GM18909 (cell line): ENCODE results near the gene APOL5.
"Not testable (repeated sequence)": the region's sequence is repeated elsewhere in the genome, so short reads cannot be mapped to it uniquely, and the experiment has no call there.

Experiments
- ATAC-seq: cut with Tn5 transposase; IDR thresholded peaks from one replicate; pipeline ENCODE4 v1.9.1; 2021; ENCODE audit warnings: mild to moderate bottlenecking; ENCODE audit not compliant: unreplicated experiment, poor library complexity

Gene APOL5, protein sequence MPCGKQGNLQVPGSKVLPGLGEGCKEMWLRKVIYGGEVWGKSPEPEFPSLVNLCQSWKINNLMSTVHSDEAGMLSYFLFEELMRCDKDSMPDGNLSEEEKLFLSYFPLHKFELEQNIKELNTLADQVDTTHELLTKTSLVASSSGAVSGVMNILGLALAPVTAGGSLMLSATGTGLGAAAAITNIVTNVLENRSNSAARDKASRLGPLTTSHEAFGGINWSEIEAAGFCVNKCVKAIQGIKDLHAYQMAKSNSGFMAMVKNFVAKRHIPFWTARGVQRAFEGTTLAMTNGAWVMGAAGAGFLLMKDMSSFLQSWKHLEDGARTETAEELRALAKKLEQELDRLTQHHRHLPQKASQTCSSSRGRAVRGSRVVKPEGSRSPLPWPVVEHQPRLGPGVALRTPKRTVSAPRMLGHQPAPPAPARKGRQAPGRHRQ

DNA sequence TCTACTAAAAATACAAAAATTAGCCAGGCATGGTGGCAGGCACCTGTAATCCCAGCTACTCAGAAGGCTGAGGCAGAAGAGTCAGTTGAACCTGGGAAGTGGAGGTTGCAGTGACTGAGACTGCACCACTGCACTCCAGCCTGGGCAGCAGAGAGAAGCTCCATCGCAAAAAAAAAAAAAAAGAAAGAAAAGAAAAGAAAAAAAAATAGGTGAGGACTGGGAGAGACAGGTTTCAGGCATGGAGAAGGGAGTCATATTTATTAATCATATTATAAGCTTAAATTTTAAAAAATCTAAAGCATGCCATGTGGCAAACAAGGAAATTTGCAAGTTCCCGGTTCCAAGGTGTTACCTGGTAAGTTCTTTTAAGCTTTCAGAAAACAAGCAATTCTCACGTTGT, at the start of gene APOL5:
TSS of gene APOL5 (plus strand) at position 301 of the 400 bp plus-strand sequence. CDS start at position 301, 0 bp downstream.
- no peak for ATAC-seq

DNA sequence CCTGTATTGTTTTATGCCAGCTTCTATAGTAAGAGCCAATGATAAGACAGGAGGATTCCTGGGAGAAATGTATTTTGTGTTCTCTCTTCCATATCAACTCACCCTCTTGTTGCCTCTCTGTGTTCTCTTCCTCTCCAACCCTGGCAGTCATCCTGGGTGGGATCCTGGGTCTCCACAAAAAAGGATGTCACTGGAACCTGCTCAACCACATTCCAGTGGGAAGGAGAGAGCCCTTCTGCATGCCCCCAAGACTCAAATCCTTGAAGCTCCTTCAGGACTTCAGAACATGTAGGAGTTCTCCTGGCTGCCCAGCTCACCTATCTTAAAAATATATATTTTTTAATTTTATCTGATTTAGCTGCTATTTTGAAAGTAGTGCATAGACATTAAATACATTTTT, 43.3 kb upstream of the APOL5 start:
- ATAC-seq, result no peak

DNA sequence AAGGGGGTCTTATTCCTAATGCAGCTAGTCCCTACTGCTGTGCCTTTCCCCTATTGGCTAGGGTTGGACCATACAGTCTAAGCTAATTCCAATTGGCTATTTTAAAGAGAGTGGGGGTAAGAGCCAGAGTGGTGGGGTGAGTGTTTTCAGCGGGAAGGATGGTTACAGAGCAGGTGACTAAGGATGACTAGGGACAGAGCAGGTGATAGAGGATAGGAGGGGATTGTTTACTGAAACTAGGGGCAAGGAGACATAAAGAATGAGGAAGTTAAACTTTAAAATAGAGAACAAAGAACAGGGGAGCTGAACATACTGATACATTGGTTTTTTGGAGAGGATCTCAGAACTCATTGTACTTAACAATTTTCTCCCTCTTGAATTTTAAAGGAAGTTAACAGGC, 41.6 kb upstream of the APOL5 start:
- ATAC-seq, result not testable (repeated sequence)

DNA sequence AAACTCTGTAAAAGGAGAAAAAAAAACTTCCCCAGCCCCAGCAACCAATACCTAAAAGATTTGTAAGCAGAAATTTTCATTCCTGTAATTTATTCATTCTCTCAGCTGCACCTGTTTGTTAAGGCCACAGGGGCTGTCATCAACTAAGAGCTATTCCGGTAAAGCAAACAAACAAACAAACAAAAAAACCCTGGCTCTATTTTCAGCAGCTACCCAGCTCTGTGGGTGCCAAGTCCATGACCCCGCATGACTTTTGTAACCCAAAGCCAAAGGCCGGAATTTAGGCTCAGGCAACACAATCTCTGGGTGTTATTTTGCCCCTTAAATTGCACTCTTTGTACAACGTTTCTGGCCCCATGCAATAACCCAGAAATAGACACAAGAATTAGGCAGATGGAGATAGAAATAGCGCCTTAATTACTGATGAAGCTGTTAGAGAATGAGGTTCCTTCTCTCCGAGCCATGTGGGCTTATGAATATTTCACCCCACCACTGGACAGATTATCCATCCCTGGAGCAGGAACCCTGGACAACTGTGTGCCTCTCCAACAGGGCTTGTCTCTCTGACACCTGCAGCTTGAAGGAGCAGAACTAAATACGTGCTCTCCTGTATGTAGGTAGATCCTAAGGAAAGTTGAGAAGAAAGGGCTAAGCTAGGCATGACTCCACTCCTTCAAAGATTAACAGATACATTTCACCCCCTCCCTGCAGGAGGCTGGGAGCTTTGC, 40.0 kb upstream of the APOL5 start:
- no peak for ATAC-seq

DNA sequence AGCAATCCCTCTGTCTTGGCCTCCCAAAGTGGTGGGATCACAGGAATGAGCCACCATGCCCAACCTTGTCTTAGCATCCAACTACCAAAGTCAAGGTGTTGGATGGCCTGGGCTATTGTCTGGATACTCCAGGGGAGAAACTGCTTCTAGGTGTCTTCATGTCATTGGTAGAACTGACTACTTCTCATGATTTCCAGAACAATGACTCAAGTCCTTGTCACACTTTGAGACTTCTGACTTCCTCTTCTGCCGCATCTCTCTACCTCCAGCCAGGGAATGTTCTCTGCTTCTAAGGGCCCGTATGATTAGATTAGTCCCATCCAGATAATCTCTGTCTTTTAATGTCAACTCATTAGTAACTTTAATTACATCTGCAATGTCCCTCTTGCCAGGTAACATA, 38.8 kb upstream of the APOL5 start:
- no peak for ATAC-seq

DNA sequence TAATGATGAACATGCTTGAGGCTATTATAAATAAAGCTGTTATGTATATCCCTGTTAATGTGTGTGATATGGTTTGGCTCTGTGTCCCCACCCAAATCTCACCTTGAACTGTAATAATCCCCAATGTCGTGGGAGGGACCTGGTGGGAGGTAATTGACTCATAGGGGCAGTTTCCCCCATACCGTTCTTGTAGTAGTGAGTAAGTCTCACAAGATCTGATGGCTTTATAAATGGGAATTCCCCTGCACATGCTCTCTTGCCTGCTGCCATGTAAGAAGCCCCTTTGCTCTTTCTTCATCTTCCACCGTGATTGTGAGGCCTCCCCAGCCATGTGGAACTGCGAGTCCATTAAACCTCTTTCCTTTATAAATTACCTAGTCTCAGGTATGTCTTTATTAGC, 38.2 kb upstream of the APOL5 start:
- ATAC-seq, result not testable (repeated sequence)

DNA sequence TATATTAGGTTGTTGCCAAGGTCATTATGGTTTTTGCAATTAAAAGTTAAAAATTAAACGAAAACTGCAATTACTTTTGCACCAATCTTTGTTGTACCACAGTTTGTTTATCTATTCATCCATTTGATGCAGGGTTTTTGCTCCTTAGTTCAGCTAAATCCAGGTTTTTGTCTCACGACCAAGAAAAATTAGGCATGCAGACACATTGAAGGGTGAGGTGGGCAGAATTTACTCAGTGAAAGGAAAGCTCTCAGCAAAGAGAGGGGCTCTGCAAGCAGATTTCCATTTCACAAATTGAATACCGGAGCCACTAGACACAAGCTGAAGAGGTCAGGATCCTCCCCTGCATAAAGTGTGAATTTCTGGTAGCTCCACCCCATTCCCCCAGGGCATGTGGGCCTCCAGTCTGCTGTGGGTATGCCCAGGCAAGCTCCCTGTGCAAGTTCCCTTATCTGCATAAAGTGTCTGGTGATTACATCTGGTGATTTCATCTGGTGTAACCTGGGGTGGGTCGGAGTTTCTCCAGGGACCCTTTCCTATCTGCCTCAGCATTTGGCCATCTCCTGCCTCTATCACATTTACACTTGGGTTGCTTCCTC, 36.1 kb upstream of the APOL5 start:
- ATAC-seq, result no peak

DNA sequence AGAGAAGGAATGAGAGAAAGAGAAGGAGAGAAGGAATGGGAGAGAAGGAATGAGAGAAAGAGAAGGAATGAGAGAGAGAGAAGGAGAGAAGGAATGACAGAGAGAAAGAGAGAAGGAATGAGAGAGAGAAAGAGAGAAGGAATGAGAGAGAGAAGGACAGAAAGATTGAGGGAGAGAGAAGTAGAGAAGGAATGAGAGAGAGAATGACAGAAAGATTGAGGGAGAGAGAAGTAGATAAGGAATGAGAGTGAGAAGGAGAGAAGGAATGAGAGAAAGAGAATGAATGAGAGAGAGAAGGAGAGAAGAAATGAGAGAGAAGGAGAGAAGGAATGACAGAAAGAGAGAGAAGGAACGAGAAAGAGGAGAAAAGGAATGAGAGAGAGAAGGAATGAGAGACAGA, 34.1 kb upstream of the APOL5 start:
- no peak for ATAC-seq

DNA sequence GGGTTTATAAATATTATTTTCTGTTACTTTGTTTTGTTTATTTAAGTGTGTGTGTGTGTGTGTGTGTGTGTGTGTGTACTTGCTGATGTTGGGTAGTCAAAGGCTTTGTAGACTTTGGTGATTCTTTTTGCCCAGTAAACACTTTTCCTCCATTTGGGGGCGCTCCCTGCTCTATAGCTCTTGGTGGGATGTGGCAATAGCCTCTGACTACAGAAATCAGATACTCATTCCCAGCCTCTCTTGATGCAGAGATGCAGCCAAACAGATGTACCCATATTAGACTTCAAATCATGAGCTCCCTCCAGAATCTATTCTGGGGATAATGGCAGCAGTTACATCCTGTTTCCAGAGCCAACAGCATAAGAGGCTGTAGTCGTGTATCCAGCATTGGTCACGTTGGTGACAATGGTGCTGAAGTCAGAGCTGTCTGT, 33.4 kb upstream of the APOL5 start:
- no peak for ATAC-seq

DNA sequence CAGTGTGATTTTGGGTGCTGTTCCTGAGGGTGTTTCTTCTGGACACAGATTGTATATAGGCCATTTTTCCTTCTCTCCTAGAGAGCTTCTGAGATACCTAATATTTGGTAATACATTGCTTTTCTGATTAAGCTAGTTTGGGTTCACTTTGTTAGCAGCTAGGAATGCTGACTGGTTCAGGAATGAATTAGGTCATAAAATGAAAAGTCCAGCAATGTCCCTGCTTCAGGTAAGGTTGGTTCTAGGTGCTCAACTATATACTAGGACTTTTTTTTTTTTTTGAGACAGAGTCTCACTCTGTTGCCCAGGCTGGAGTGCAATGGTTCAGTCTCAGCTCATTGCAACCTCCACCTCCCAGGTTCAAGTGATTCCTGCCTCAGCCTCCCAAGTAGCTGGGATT, 32.9 kb upstream of the APOL5 start:
- ATAC-seq, result no peak

DNA sequence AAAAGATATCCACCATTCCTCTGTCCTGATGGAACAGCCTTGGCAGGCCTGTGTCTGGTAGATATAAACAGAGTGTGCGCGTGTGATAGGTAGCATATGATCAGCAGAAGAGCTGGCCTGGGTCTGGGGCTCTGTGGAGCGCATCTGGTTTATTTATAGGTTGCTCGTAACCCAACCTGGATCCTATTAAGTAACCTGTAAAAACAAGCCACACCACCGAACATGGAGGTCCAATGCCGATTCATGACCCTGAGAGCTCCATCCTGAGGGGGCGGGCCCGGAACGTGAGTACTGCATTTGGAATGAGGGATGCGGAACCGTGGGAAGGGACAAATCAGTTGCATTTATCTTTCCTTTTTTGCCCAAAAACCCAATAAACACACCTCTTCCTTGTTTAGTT, 31.9 kb upstream of the APOL5 start:
- ATAC-seq, result no peak

DNA sequence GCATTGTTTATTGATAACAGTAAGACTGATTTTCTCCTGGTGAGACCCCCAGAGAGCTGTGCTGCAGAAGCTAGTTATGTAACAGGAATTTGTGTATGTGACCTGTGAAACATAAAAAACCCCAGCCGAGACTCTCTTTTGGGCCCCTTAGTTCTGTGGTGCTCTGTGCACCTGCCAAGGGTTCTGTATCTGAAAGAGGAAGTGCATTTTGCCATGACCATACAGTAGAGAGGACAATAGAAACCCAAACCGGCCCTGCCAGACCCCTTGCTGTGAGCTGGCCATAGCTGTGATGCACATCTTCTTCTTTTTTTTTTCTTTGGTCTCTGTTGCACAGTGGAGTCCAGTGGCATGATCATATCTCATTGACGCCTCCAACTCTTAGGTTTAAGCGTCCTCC, 31.4 kb upstream of the APOL5 start:
- no peak for ATAC-seq

DNA sequence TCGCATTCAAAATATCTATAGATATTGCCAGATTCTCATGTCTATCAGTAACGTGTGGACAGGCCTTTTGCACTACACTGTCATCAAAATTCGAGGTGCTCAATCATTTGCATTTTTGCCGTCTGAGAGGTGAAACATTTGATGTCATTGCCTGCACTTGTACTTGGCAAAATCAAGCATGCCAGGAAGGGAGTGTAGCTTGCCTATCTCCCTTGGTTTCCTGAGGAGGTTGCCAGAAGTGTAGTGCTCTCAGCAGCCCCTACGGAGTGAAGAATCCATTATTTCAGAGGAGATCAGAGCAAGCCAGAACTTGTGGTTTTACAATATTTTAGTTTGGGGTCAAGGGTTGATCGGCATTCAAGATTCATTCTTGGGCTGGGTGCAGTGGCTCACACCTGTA, 30.2 kb upstream of the APOL5 start:
- ATAC-seq, result no peak

DNA sequence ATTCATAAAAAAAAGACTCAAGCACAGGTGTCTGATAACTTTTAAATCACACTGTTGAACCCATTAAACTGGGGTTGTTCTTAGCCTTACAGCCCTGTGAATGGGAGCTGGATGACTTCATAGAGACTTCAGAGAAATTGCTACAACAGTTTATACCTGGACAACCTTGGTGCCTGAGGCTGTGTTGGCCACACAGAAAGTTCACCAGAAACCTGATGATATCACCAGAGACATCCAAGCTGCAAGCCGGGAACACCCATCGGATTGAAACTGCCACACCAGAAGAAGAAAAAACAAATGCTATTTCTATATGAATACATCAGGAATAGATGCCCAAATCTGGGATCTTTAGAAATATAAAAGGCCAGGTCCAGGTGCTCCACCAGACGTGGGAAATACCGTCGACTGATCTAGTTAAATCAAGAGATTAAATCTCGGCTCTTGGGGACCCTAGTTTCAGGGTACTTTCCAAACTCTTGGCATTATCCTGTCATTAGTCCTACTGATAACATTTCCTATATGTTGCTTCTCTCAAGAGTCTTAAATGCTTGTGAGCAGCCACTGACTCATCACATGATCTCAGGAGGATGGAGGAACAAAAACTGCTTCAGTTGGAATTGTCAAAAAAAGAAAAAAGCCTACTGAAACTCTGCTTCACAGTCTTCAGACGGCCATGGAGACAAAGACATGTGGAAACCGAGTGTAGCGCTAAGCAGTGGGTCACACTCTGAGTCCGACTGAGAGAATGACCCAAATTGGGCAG, 28.6 kb upstream of the APOL5 start:
- ATAC-seq, result no peak

DNA sequence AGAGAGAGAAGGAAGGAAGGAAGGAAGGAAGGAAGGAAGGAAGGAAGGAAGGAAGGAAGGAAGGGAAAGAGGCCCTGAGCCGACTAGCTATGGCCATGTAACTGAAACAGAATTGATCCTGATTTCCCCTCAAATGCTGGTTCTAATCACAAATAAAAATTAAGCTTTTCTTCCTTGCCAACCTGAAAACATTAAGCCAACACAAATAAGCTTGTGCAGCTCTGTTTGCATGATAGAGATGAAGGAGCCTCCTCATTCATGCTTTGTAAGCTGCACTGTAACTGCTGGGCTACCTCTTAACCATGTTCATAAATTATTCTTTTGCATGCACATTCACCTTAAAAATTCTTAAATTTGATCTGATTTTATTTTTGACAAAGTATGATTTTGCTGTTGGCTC, 27.7 kb upstream of the APOL5 start:
- ATAC-seq, result no peak

DNA sequence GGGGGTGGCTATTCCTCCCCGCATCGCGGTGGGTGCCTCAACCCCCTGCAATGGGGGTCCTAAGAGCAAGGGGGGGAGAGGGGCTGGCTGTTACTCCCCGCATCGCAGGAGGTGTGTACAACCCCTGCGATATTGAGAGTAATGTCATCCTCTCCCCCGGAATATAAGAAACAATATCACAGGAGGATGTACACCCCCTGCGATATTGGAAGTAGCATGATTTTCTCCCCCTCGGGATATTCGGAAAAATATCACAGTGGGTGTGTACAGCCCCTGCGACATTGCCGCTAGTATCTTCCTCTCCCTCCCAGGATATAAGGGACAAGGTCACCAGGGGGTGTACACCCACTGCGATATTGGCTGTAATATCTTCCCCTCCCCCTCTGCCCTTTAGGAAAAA, 22.5 kb upstream of the APOL5 start:
- ATAC-seq, result no peak

DNA sequence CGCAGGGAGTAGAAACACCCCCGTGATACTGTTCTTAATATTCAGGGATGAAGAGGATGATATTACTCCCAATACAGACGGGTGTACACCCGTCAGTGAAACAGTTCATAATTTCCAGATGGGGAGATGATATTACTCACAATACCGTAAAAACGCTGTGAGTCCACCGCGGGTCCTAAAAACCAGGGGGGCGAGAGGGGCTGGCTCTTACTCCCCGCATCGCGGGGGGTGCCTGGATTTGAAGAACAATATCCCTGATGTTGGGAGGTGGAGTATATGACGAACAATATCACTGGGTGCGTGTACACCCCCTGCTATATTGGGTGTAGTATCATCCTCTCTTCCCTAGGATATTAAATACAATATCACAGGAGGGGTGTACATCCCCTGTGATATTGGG, 20.5 kb upstream of the APOL5 start:
- no peak for ATAC-seq

DNA sequence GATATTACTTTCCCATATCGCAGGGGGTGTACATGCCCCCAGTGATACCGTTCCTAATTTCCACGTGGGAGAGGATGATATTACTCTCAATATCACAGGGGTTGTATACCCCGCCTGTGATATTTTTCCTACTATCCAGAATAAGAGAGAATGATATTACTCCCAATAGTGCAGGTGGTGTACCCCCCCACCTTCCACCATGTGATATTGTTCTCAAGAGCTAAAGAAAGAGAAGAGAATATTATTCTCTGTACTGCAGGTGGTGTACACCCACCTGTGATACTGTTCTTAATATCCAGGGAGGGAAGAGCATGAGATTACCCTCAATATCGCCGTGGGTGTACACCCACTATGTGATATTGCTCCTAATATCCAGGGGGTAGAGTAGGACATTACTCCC, 17.8 kb upstream of the APOL5 start:
- not testable (repeated sequence) for ATAC-seq

DNA sequence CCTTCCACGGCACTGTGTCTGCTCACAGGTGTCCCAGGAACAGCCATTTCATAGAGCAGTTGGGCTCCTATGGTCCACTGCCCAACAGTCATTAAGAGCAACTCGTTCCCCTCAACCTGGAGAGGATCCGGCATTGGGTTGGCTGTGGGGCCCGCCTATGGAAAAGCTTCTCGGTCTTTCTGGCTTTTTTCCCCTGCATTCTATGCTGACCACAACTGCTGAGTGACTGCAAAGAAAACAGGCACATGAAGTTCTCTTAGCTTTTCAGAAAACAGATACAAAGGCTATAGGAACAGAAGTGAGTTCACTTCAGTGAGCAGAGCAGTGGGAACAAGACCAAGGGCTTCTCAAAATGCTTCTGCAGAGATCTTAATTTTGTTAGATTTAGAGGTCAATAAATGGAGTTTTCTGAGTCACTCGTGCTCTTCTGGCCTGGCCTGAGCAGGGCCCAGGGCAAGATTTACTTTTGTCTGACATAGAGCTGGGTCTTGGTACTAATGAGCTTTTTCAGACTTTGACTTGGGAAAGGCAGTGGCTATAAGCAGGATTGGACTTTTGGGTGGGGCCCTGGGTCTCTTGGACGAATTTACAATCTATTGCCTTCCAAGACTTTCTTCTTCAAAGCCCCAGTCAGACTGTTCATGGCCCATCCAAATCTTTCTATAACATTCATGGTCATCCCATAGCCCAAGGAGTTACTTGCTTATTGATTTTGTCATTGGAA, 13.6 kb upstream of the APOL5 start:
- no peak for ATAC-seq

DNA sequence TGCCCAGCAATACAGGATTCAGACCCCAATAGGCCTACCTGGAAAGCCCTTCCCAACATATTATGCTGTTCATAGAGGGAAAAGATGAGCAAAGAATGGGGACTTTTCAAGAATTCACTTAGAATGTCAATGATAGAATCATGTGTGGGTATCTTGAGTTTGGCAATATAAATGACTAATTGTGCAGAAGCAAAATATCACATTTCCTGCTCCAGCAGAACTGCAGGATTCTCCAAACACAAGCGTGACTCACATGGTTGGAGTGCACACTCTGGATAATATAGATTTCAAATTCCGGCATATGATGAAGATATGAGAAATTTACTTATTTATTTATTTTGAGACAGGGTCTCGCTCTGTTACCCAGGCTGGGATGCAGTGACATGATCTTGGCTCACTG, 12.5 kb upstream of the APOL5 start:
- ATAC-seq, result no peak
